ENCODE results near the gene MRFAP1L1.
"Not testable (repeated sequence)": the region's sequence is repeated elsewhere in the genome, so short reads cannot be mapped to it uniquely, and the experiment has no call there.

The MRFAP1L1 gene

GRCh38 chr4:6692806-6693205 is 16.9 kb downstream of the MRFAP1L1 start:
- FAIRE-seq (no peak), DNase-seq (ENCODE audit: insufficient read length, low spot score) (no peak)

- FAIRE-seq (no peak), DNase-seq (ENCODE audit: insufficient read length, low spot score) (no peak)
These were observed 17.3 kb downstream of the MRFAP1L1 start for GRCh38 chr4:6692379-6692778.

GRCh38 chr4:6689506-6689960 is 20.1 kb downstream of the MRFAP1L1 start:
- FAIRE-seq (no peak), DNase-seq (ENCODE audit: insufficient read length, low spot score) (no peak)

- peak; percentile 53 for DNase-seq (ENCODE audit: insufficient read length, low spot score)
- peak; percentile 61 for FAIRE-seq
These were observed 20.7 kb downstream of the MRFAP1L1 start for GRCh38 chr4:6688879-6689505.

- FAIRE-seq (no peak), DNase-seq (ENCODE audit: insufficient read length, low spot score) (no peak)
These were observed 21.5 kb downstream of the MRFAP1L1 start for GRCh38 chr4:6687947-6688878.

GRCh38 chr4:6686104-6686787 is 23.4 kb downstream of the MRFAP1L1 start:
- DNase-seq (ENCODE audit: insufficient read length, low spot score) (no peak), FAIRE-seq (no peak)

GRCh38 chr4:6684656-6685055 is 25.0 kb downstream of the MRFAP1L1 start:
- DNase-seq (ENCODE audit: insufficient read length, low spot score) (no peak), FAIRE-seq (no peak)

- DNase-seq (ENCODE audit: insufficient read length, low spot score) (no peak), FAIRE-seq (no peak)
These were observed 26.6 kb downstream of the MRFAP1L1 start for GRCh38 chr4:6682862-6683590.

- DNase-seq (ENCODE audit: insufficient read length, low spot score) (no peak), FAIRE-seq (no peak)
These were observed 28.5 kb downstream of the MRFAP1L1 start for GRCh38 chr4:6681191-6681590.

- FAIRE-seq (no peak), DNase-seq (ENCODE audit: insufficient read length, low spot score) (no peak)
These were observed 29.2 kb downstream of the MRFAP1L1 start for GRCh38 chr4:6680372-6681034.

GRCh38 chr4:6676722-6677558 is 32.7 kb downstream of the MRFAP1L1 start:
- no peak for DNase-seq (ENCODE audit: insufficient read length, low spot score)
- FAIRE-seq: no peak

GRCh38 chr4:6674500-6675149 is 35.0 kb downstream of the MRFAP1L1 start:
- DNase-seq (ENCODE audit: insufficient read length, low spot score) (peak; percentile 66), FAIRE-seq (peak; percentile 87)

- FAIRE-seq: peak; percentile 100
These were observed 35.8 kb downstream of the MRFAP1L1 start for GRCh38 chr4:6673660-6674499.

GRCh38 chr4:6673191-6673659 is 36.4 kb downstream of the MRFAP1L1 start:
- DNase-seq (ENCODE audit: insufficient read length, low spot score); FAIRE-seq: not testable (repeated sequence)

More at GRCh38 chr4:6673660-6674499, 35.8 kb downstream of the MRFAP1L1 start:
- peak; percentile 95 for DNase-seq (ENCODE audit: insufficient read length, low spot score)

GRCh38 chr4:6672541-6673190 is 37.0 kb downstream of the MRFAP1L1 start:
- DNase-seq (ENCODE audit: insufficient read length, low spot score); FAIRE-seq: not testable (repeated sequence)

- FAIRE-seq: no peak
These were observed 37.5 kb downstream of the MRFAP1L1 start for GRCh38 chr4:6672131-6672530.

GRCh38 chr4:6671648-6672047 is 38.0 kb downstream of the MRFAP1L1 start:
- DNase-seq (ENCODE audit: insufficient read length, low spot score): no peak
- no peak for FAIRE-seq

More at GRCh38 chr4:6672131-6672530, 37.5 kb downstream of the MRFAP1L1 start:
- DNase-seq (ENCODE audit: insufficient read length, low spot score): no peak
